GM19238 (cell line): ENCODE data around the gene FARP1.

ENCODE experiments used
- DNase-seq: peaks from one replicate; pipeline ENCODE4 v3.0.0; 2011; ENCODE audit warnings: low spot score; ENCODE audit not compliant: insufficient read length

The FARP1 gene

DNA sequence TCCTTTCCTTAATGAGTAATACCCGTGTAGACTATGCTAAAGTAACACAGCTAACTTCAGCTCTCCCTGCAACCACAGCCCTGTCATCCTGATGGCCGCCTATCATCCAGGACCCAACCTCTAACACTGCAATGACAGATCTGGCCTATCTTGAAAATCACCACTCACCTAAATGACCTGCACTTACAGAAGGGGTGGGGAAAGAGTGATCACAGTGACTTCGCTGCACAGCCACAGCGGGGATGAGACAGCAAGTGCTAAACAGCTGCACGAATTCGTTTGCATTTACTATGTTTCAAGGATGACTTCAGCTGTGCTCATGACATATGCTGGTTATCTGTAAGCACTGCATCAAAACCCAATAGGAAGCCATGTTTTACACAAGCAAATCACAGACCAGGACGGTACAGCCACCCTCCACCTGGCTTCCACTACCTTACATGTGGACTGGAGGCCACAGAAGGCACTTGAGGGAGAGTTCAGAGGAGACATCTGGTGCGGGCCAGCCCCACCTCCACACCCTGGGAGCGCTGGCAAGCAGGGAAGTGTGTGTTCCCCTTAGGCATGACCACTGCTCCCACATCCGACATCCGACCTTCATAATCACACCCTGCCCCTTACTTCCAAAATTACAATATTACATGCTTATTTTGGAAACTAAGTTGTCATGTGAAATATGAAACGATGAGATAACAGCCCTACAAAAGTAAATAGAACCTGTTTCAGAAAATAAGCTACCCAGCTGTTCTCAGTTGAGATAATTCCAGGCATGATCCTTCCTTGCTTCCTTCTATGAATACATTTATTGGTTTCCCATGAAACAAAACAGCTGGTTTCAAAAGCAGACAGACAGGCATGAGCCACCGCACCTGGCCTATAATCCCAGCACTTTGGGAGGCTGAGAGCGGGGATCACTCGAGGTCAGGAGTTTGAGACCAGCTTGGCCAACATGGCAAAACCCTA, 338.3 kb downstream of the FARP1 start:
- DNase-seq: no peak

DNA sequence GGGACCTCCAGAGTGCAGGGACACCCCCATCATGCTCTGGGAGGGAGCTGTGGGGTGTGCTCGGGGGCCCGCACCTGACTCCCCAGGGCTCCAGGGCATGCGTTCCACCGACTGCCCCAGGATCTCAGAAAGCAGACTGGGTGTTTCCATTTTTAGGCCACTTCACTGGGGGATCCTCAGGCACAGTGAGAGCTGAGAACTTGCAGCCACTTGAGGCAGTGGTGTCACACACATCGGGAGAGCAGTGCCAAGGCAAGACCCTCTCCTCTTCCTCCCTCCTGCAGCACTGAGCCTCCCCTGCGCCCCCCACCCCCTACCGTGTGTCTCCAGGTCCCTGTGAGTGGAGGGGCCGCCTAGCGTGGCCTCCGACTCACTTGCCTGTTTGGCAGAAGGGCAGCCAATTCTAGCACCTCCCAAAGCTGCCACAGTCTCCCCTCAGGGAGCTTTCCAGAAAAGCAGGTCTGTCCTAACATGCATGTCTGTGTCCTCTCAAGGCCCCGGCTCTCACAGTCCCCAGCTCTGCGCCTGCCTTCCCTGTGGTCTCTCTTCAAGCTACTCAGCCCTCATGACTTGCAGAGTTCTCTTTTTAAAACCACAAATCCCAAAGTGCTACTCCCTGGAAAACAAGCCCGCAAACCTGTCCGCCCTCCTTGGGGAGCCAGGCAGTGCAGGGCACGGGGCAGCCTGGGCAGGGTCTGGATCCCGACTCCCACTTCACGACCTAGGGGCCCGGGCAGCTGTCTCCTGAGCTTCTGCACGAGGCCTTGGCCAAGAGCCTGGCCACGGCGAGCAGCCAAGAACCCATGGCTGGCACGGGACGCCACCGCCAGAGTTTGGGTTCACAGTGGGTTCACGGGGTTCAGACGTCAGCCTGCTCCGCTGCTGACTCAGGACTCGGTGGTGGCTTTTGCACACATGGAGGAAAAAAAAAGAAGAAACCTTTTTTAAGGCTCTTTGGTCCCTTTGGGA, 339.9 kb downstream of the FARP1 start:
- DNase-seq: no peak

DNA sequence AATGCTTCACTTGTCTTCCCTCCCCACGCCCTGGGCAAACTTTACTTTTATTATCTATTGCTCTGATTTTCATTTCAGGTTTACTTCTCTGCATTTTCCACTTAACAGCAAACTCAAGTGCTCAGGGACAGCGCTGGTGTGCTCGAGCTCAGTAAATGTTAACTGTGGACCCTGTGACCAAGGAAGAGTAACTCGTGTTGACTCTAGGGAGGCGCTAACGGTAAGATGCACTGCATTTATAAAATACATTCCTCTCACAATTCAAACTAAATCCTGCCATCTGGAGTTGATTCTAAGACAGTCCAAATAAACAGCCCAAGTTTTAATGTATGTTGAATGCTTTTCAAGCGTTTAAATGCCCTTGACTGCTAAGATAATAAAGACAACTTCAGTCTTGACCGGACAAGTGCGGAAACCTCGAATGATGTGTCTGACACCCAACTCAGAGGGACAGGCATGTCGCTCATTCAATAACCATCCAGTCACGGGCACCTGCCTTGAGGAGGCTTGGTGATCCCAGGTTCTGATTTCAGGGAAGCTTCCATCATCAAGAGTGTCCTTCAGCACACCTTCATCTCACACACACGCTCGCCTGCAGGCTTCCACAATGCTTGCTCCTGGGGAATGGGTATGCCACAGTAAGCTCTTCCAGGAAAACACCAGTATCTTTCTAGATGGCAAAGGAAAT, 340.9 kb downstream of the FARP1 start:
- DNase-seq: no peak

DNA sequence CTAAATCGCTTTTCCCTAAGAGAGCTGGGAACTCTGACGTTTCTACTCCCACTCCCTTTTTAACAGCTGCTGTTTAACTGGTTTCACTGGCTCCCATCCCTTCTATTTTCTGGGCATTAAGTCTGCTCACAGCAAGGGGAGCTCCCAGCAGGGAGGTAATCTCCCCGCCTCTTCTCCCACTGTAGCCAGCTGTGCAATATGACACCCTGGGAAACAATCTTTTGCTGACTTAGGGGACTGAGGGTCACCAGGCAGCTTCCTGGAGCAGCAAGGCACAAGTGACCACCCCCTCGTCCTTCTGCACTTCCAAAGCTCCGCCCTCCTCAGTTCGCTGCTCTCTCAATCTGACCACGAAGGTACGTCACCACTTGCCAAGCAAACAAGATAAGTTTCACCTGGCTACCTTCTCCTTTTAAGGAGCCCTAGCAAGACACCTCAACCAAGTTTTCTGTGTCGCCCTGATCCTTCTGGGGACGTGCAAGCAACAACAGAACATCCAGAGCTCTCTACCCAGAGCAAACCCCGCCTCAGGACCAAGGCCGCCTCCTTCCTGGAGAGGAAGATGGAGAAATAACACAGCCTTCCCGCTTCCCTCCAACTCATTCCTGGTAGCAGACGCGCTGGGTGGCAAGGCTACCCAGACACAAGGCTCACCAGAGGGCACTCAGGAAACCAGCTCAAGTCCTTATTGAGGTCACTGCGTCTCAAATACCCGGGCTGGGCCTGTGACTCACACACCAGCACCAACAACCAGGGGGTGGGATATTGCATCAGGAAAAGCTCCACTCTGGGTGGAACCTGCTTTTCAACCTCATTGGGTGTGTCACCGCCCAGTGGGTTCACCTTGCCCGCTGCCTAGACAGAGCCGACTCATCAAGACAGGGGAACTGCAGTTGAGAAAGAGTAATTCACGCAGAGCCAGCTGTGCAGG, 341.7 kb downstream of the FARP1 start:
- no peak for DNase-seq

DNA sequence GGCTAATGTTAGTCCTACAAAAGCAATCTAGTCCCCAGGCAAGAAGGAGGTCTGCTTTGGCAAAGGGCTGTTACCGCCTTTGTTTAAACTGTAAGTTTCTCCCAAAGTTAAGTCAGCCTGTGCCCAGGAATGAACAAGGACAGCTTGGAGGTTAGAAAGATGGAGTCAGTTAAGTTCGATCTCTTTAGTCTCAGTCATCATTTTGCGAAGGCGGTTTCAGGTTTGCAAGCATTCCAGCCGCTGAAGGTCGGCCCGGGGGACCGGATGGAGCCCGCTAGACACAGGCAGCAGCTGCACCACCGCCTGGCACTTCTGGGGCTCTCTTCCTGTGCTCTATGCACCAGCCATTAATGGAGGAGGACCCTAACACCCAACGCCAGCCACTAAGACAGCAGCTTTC, 342.7 kb downstream of the FARP1 start:
- DNase-seq: no peak

DNA sequence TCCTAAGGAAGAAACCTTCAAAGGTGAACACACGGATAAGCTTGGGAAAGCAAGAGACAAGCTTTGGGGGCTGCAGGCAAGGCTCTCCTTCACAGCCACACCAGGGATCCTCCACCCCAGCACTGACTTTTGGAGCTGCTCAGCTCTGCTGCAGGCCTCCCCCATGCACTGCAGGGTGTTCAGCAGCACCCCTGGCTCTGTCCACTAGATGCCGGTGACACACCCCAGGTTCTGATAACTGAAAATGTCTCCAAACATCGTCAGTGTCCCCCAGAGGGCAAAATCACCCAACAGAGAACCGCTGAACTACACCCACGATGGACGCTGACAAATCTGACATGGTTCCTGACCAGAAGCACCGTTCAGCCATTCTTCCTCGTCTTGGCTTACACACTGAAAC, 343.5 kb downstream of the FARP1 start:
- DNase-seq: no peak

DNA sequence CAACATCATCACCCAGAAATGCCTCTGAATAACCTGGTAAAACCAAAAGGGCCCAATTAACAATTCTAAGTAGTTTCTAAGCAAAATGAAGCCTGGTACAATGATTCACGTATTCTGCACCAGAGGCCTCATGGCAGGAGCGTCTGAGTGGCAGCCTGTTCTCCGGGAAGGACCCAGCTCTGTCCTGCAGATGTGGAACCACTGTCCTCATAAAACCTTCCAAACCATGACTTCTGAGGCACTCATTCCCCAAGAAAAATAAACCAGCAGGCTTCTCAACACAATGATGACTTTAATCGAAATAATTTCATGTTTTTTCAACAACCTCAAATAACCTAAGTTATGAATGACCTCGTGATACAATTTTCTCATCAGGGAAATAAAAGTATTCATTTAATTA, 344.1 kb downstream of the FARP1 start:
- no peak for DNase-seq

- DNase-seq: no peak
Observed at GRCh38 chr13:98487522-98487921, 344.6 kb downstream of the FARP1 start.

- DNase-seq: no peak
Observed at GRCh38 chr13:98488736-98489135, 345.8 kb downstream of the FARP1 start.

GRCh38 chr13:98489446-98490194, 346.7 kb downstream of the FARP1 start:
- DNase-seq: no peak

DNA sequence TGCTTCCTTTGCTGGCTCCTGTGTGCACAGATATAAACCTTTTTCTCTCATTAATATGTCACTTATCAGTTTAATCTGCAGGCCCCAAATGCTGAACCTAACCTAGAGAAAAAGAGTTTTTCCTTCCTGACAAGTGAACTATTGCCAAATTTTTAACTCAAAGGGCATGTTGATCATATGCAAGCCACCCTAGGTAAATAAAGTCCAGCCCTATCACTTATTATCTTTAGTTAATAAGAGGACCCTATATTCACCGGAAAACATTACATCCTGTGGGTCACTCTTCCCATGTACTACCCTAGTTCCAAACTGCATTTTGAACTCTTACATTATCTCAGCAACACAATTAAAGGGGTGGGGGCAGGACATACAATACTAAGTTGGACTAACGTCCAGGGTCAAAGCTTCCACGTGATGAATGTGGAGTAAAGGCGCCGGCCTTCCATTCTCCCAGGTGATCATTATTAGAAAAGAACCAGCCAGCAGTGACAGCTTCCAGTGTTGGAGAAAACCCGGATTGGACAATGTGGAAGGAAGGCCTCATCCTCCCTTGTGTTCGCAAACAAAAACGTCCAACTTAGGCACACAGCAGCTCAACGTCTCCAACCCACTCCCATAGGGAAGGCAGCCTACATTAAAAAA, 347.4 kb downstream of the FARP1 start:
- DNase-seq: no peak

- DNase-seq: no peak
Observed at GRCh38 chr13:98490866-98491265, 348.0 kb downstream of the FARP1 start.

- no peak for DNase-seq
Observed at GRCh38 chr13:98492335-98493041, 349.6 kb downstream of the FARP1 start.

DNA sequence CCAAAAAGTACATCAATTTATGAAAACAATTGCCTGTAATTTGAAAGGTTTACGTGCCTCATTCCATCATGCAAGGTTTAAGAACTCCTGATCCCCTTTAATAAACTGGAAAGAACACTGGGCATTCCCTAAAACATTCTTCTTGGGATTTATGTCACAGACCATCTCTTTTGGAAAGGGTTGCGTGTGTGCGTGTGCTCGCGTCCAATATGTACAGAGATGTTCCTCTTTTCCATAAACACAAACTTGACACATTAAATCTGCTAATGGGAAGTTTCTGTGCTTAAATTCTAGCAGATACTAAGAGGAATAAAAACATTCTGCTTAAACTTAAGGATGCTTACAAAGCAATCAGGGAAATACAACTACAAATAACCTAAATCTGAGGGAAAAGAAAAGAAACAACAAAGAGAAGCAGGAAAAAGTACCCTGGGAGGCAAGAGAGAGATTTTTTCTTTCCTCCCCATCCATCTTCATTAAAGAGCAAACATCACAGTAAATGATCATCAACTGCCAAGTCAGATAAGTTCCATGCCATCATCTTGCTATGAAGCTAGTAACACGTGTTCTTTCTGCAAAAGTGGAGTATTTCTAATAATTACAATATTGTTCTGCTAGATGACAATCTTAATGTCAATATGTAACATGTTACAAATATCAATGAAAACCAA, 350.3 kb downstream of the FARP1 start:
- no peak for DNase-seq

GRCh38 chr13:98494769-98495168, 351.9 kb downstream of the FARP1 start:
- no peak for DNase-seq

GRCh38 chr13:98495627-98496478, 353.0 kb downstream of the FARP1 start:
- no peak for DNase-seq

- no peak for DNase-seq
Observed at GRCh38 chr13:98496479-98496791, 353.5 kb downstream of the FARP1 start.
